HepG2 (cell line): ENCODE data around the gene ZDHHC14. TPM values are rescaled to one million over a fixed set of nuclear protein-coding genes. Genes with fewer than 3 reads are reported as not detected.

ENCODE experiments used
- ATAC-seq: fragments of 200-7000 bp; cut with Tn5 transposase; 3 replicates; pipeline ENCODE4 v1.9.1; 2020; ENCODE audit warnings: mild to moderate bottlenecking, moderate library complexity
- BruUV-seq: library from RNA; stranded (reverse); fragments of 400-500 nt; replicated peaks from 2 replicates; lab custom pipeline; 2021; lab: Mats Ljungman, UMichigan
- CTCF ChIA-PET: fragments of 300-600 bp; formaldehyde crosslinking; extraction: SDS; loops from one replicate; lab custom pipeline; 2021; ENCODE audit warnings: low total read pairs, inconsistent platforms, low intra/inter-chr PET ratio; lab: Yijun Ruan, JAX
- POLR2A ChIA-PET: fragments of 350-600 bp; sonication (Branson Sonifier 250); formaldehyde crosslinking; loops from one replicate; lab custom pipeline; 2020; ENCODE audit warnings: antibody characterized with exemption, inconsistent platforms; lab: Yijun Ruan, JAX
- DNase-seq: peaks from one replicate; pipeline ENCODE4 v3.0.0-alpha.2; 2015; ENCODE audit warnings: low spot score
- FAIRE-seq: peaks from 3 replicates; lab custom pipeline; 2011; peaks lifted over from hg19 to GRCh38; lab: Jason Lieb, UNC
- H2AFZ ChIP-seq: one replicate; pipeline ENCODE4 v1.6.1; 2011; ENCODE audit warnings: low read length, inconsistent platforms
- H3K27ac ChIP-seq: fragments of 300-600 bp; 3 replicates; pipeline ENCODE4 v1.8.0; 2011; ENCODE audit warnings: mixed run types, mild to moderate bottlenecking, mixed read lengths, low read length, inconsistent platforms; ENCODE audit not compliant: insufficient read depth; ENCODE audit errors: extremely low read length
- H3K27me3 ChIP-seq, 2 experiments: fragments of 200-600 bp in 1 of 2; 2 replicates in 1 of 2; 3 replicates in 1 of 2; pipeline versions ENCODE4 v1.6.0 to v1.8.0; 2011; ENCODE audit warnings: low read length in 2 of 2, mild to moderate bottlenecking in 2 of 2, moderate library complexity in 2 of 2, inconsistent platforms in 1 of 2; ENCODE audit not compliant: insufficient read depth in 2 of 2, control insufficient read depth in 1 of 2
- H3K36me3 ChIP-seq, 2 experiments: fragments of 200-600 bp in 1 of 2; replicated peaks in 1 of 2; 2 replicates in 1 of 2; 3 replicates in 1 of 2; pipeline versions ENCODE4 v1.5.1 to v1.8.0; 2011; ENCODE audit warnings: low read length in 2 of 2, inconsistent platforms in 1 of 2; ENCODE audit not compliant: insufficient read depth in 2 of 2, control insufficient read depth in 1 of 2
- H3K4me1 ChIP-seq: 2 replicates; pipeline ENCODE4 v1.5.1; 2012; ENCODE audit warnings: low read length, inconsistent platforms; ENCODE audit not compliant: insufficient read depth
- H3K4me2 ChIP-seq: 2 replicates; pipeline ENCODE4 v1.6.0; 2011; ENCODE audit warnings: low read depth, low read length, inconsistent platforms
- H3K4me3 ChIP-seq, 3 experiments: fragments of 200-600 bp in 1 of 3; sonication (generic), shearing (Covaris generic) in 1 of 3; replicated peaks in 1 of 3; 2 replicates each; pipeline ENCODE4 v1.5.1; 2011 to 2016; ENCODE audit warnings: low read length in 3 of 3, inconsistent platforms in 2 of 3, low read depth in 2 of 3, mild to moderate bottlenecking in 2 of 3, control low read depth in 1 of 3, mixed read lengths in 1 of 3; ENCODE audit not compliant: insufficient read depth in 1 of 3
- H3K79me2 ChIP-seq: one replicate; pipeline ENCODE4 v1.6.1; 2011; ENCODE audit warnings: low read length, inconsistent platforms; ENCODE audit not compliant: insufficient read depth
- H3K9ac ChIP-seq: 2 replicates; pipeline ENCODE4 v1.6.0; 2011; ENCODE audit warnings: mild to moderate bottlenecking, low read depth, low read length, inconsistent platforms; ENCODE audit not compliant: insufficient read depth
- H3K9me3 ChIP-seq: 2 replicates; pipeline ENCODE4 v1.5.1; 2012; ENCODE audit warnings: mild to moderate bottlenecking, low read length
- H4K20me1 ChIP-seq: 2 replicates; pipeline ENCODE4 v1.6.0; 2011; ENCODE audit warnings: inconsistent platforms, mild to moderate bottlenecking, low read length, moderate library complexity; ENCODE audit not compliant: insufficient read depth
- CCAR2 ChIP-seq: fragments of 200-400 bp; formaldehyde crosslinking; optimal IDR thresholded peaks from 2 replicates; pipeline ENCODE3; 2018; ENCODE audit warnings: low read depth, mild to moderate bottlenecking, low read length, moderate library complexity
- HBP1 ChIP-seq: IDR thresholded peaks from 2 replicates; pipeline ENCODE4 v1.6.1; 2016; ENCODE audit warnings: low read depth, control low read depth
- PRDM15 ChIP-seq: sonication (generic); formaldehyde crosslinking; IDR thresholded peaks from 2 replicates; pipeline ENCODE4 v1.4.0; 2020; ENCODE audit warnings: missing genetic modification reagents
- SMAD9 ChIP-seq: sonication (generic); formaldehyde crosslinking; IDR thresholded peaks from 2 replicates; pipeline ENCODE4 v1.5.1; 2020; ENCODE audit warnings: mild to moderate bottlenecking, missing genetic modification reagents
- SYNCRIP ChIP-seq: fragments of 200-400 bp; formaldehyde crosslinking; IDR thresholded peaks from 2 replicates; pipeline ENCODE4 v1.6.1; 2018; ENCODE audit warnings: mild to moderate bottlenecking, low read depth, low read length; ENCODE audit not compliant: insufficient read depth
- ZNF138 ChIP-seq: sonication (generic); formaldehyde crosslinking; IDR thresholded peaks from 2 replicates; pipeline ENCODE4 v1.5.0; 2020; ENCODE audit warnings: mild to moderate bottlenecking, low read depth, missing genetic modification reagents
- ZNF280D ChIP-seq: sonication (generic); formaldehyde crosslinking; IDR thresholded peaks from 2 replicates; pipeline ENCODE4 v1.5.1; 2020; ENCODE audit warnings: mild to moderate bottlenecking, missing genetic modification reagents
- ZNF572 ChIP-seq: sonication (generic); formaldehyde crosslinking; IDR thresholded peaks from 2 replicates; pipeline ENCODE4 v1.5.1; 2020; ENCODE audit warnings: mild to moderate bottlenecking, missing genetic modification reagents
- ZNF737 ChIP-seq: sonication (generic); formaldehyde crosslinking; IDR thresholded peaks from 2 replicates; pipeline ENCODE4 v1.5.0; 2020; ENCODE audit warnings: missing genetic modification reagents, mild to moderate bottlenecking, borderline replicate concordance
- WGBS: methylation state at CpG from one replicate; pipeline ENCODE4 v1.1.6; 2017; ENCODE audit warnings: low lambda C conversion rate; 5-methylcytosine and 5-hydroxymethylcytosine counted together
- in situ Hi-C: cut with HindIII; loops from 2 replicates; pipeline ENCODE4 v1.10.0; 2017; ENCODE audit warnings: low pct_unique_long_range_greater_than_20kb; ENCODE audit not compliant: extremely low pct_ligation_motif_present
- intact Hi-C: fragments of 100-400 bp; cut with micrococcal nuclease; formaldehyde crosslinking; loops from one replicate; pipeline ENCODE4 v1.10.0; 2022; ENCODE audit not compliant: unreplicated experiment
- polyA plus RNA-seq, 8 experiments: library from polyadenylated mRNA; depleted of rRNA in 3 of 8; stranded (reverse) in 7 of 8; unstranded in 1 of 8; fragments of >200 nt; fragmentation: Illumina TruSeq in 4 of 8; extraction: Trizol in 4 of 8; gene quantifications; 2 replicates each; pipeline versions ENCODE4 v1.2.1 to v1.2.3, GENCODE V29; 2011 to 2016; ENCODE audit warnings: low read depth in 4 of 8, missing spikeins in 1 of 8, mixed read lengths in 1 of 8; ENCODE audit not compliant: insufficient read depth in 1 of 8
- total RNA-seq, 5 experiments: library from RNA; depleted of rRNA; stranded (reverse); fragments of >200 nt; fragmentation: Illumina TruSeq; extraction: Trizol; gene quantifications; 2 replicates each; pipeline ENCODE4 v1.2.3, GENCODE V29; 2016; ENCODE audit warnings: low read depth in 1 of 5

ZDHHC14 gene
- total and polyA plus RNA-seq, 2 of the 13 experiments (the other 11 are each of a cell fraction or from before 2014, with no cell fraction given): 3.7 to 9.5 TPM

- TF ChIP-seq HBP1 (CRISPR knock-in tag): no peak
- TF ChIP-seq PRDM15 (CRISPR knock-in tag): no peak
- no peak for TF ChIP-seq CCAR2
These were observed 285.7 kb downstream of the ZDHHC14 start (continued) for GRCh38 chr6:157666729-157667128.

- FAIRE-seq (peak; percentile 84), DNase-seq (peak; percentile 58), ATAC-seq (peak; percentile 62)
- WGBS: 50% methylated on average over 11 of the region's 11 CpGs
- CTCF ChIA-PET: interaction anchor here (0.6 to 3.2 kb wide), 4 partner anchors 89 to 352 kb away, joined by 3 to 37 read pairs (median 6); no protein-coding TSS in a partner anchor
- H3K9ac ChIP-seq: no peak overlapping the region
- H3K9me3 ChIP-seq: no peaks in the 10 kb centered on the region
- intact Hi-C loops (loop anchor here (1.0 to 10.0 kb wide), 7 partner anchors 53 to 353 kb away; partner anchors contain the start of gene ZDHHC14), in situ Hi-C loops (loop anchor here (10.0 kb wide), 1 partner anchor 353 kb away; no protein-coding TSS in a partner anchor)
- H3K36me3 ChIP-seq: no peaks in the 10 kb centered on the region
- no peak overlapping the region for H3K4me3 ChIP-seq
- no TSS peak for BruUV-seq
- no peaks in the 10 kb centered on the region for H3K79me2 ChIP-seq
- H4K20me1 ChIP-seq: no peaks in the 10 kb centered on the region
- POLR2A ChIA-PET: no interaction called here
- peaks cover 27% of the 10 kb centered on the region for H3K4me1 ChIP-seq
- no peak overlapping the region for H3K27ac ChIP-seq
- no peak overlapping the region for H2AFZ ChIP-seq
- no peaks in the 10 kb centered on the region for H3K27me3 ChIP-seq
- peak overlapping the region; percentile 11; the same call in 1 of the 2 replicates for H3K4me2 ChIP-seq
- TF ChIP-seq ZNF138 (CRISPR knock-in tag) (no peak), ZNF280D (no peak), ZNF737 (no peak), SYNCRIP (no peak), ZNF572 (CRISPR knock-in tag) (no peak), SMAD9 (CRISPR knock-in tag) (no peak)
These were observed 286.4 kb downstream of the ZDHHC14 start for GRCh38 chr6:157667211-157668008.
